K562 (cell line): ENCODE data around the gene RXYLT1. TPM values are rescaled to one million over a fixed set of nuclear protein-coding genes. Genes with fewer than 3 reads are reported as not detected.
A peak's percentile ranks its signal among the peaks of the same experiment; 100 is the strongest.

Experiments used
- ATAC-seq: fragments of 200-7000 bp; cut with Tn5 transposase; 3 replicates; pipeline ENCODE4 v1.9.1; 2020; ENCODE audit warnings: moderate library complexity
- BruUV-seq: library from RNA; stranded (reverse); fragments of 400-500 nt; replicated peaks from 2 replicates; lab custom pipeline; 2021; lab: Mats Ljungman, UMichigan
- CTCF ChIA-PET: fragments of 300-600 bp; formaldehyde crosslinking; extraction: SDS; loops from one replicate; lab custom pipeline; 2021; ENCODE audit warnings: low intra/inter-chr PET ratio; lab: Yijun Ruan, JAX
- POLR2A ChIA-PET: fragments of 300-600, 350-650 bp; sonication (Branson Sonifier 250); formaldehyde crosslinking; extraction: SDS; loops from one replicate; lab custom pipeline; 2021; ENCODE audit warnings: antibody characterized with exemption, inconsistent platforms; lab: Yijun Ruan, JAX
- DNase-seq, 4 experiments: peaks; one replicate each; pipeline versions ENCODE4 v3.0.0 to v3.0.0-alpha.2; 2011 to 2018; ENCODE audit warnings: low spot score in 3 of 4, mixed read lengths in 3 of 4; ENCODE audit errors: extremely low read depth in 1 of 4
- FAIRE-seq: peaks from 2 replicates; lab custom pipeline; 2011; peaks lifted over from hg19 to GRCh38; lab: Jason Lieb, UNC
- H2AFZ ChIP-seq: 2 replicates; pipeline ENCODE4 v1.6.0; 2011; ENCODE audit warnings: low read depth, low read length, control low read depth, inconsistent platforms
- H3K27ac ChIP-seq: fragments of 200-600 bp; 3 replicates; pipeline ENCODE4 v1.8.0; 2011; ENCODE audit warnings: low read depth, mild to moderate bottlenecking, control low read depth, inconsistent platforms, low read length, moderate library complexity, mixed read lengths; ENCODE audit errors: extremely low read depth
- H3K27me3 ChIP-seq, 2 experiments: fragments of 300-600 bp in 1 of 2; 2 replicates in 1 of 2; 3 replicates in 1 of 2; pipeline versions ENCODE4 v1.6.0 to v1.8.0; 2011; ENCODE audit warnings: inconsistent platforms in 2 of 2, low read length in 2 of 2, mild to moderate bottlenecking in 1 of 2, mixed read lengths in 1 of 2, moderate library complexity in 1 of 2; ENCODE audit not compliant: control insufficient read depth in 2 of 2, insufficient read depth in 2 of 2
- H3K36me3 ChIP-seq: fragments of 300-600 bp; 3 replicates; pipeline ENCODE4 v1.8.0; 2011; ENCODE audit warnings: mild to moderate bottlenecking, low read length, inconsistent platforms; ENCODE audit not compliant: control insufficient read depth, insufficient read depth
- H3K4me1 ChIP-seq, 2 experiments: fragments of 200-600 bp in 1 of 2; replicated peaks in 1 of 2; 2 replicates in 1 of 2; 3 replicates in 1 of 2; pipeline versions ENCODE4 v1.5.1 to v1.8.0; 2011; ENCODE audit warnings: inconsistent platforms in 2 of 2, low read length in 2 of 2, mild to moderate bottlenecking in 1 of 2, mixed read lengths in 1 of 2, moderate library complexity in 1 of 2; ENCODE audit not compliant: control insufficient read depth in 2 of 2, insufficient read depth in 2 of 2
- H3K4me2 ChIP-seq: 2 replicates; pipeline ENCODE4 v1.6.1; 2011; ENCODE audit warnings: low read length, control low read depth, inconsistent platforms, mixed read lengths; ENCODE audit not compliant: insufficient read depth
- H3K4me3 ChIP-seq: fragments of 200-600 bp; sonication (generic), shearing (Covaris generic); 2 replicates; pipeline ENCODE4 v1.5.1; 2016; ENCODE audit warnings: control low read depth, inconsistent platforms
- H3K79me2 ChIP-seq: fragments of 200-600 bp; 3 replicates; pipeline ENCODE4 v1.8.0; 2011; ENCODE audit warnings: low read length, inconsistent platforms; ENCODE audit not compliant: control insufficient read depth, insufficient read depth
- H3K9ac ChIP-seq, 2 experiments: 2 replicates each; pipeline versions ENCODE4 v1.6.0 to v1.6.1; 2011; ENCODE audit warnings: low read depth in 2 of 2, low read length in 2 of 2, control low read depth in 1 of 2, inconsistent platforms in 1 of 2, mild to moderate bottlenecking in 1 of 2, mixed read lengths in 1 of 2; ENCODE audit not compliant: insufficient read depth in 1 of 2
- H3K9me1 ChIP-seq: one replicate; pipeline ENCODE4 v1.6.0; 2011; ENCODE audit warnings: inconsistent platforms, mild to moderate bottlenecking, low read length, moderate library complexity; ENCODE audit not compliant: control insufficient read depth, insufficient read depth
- H3K9me3 ChIP-seq: replicated peaks from 2 replicates; pipeline ENCODE4 v1.5.1; 2011; ENCODE audit warnings: low read depth, low read length, inconsistent platforms; ENCODE audit not compliant: control insufficient read depth, insufficient read depth
- H4K20me1 ChIP-seq: replicated peaks from 2 replicates; pipeline ENCODE4 v1.6.1; 2011; ENCODE audit warnings: low read length, inconsistent platforms, mixed read lengths; ENCODE audit not compliant: control insufficient read depth, insufficient read depth
- RAD21 ChIP-seq, 2 experiments: fragments of 250-450 bp in 1 of 2; fragments of 450-650 bp in 1 of 2; sonication (Bioruptor Pico) in 1 of 2; formaldehyde crosslinking in 1 of 2; IDR thresholded peaks in 1 of 2; conservative IDR thresholded peaks in 1 of 2; 2 replicates each; pipeline versions ENCODE4 v1.4.0 to v1.8.0; 2020 to 2022; ENCODE audit warnings: mild to moderate bottlenecking in 2 of 2, moderate library complexity in 1 of 2
- REST ChIP-seq, 2 experiments: fragments of 450-650 bp; formaldehyde crosslinking in 1 of 2; IDR thresholded peaks; 2 replicates each; pipeline versions ENCODE4 v1.4.0 to v1.6.1; 2014 to 2020; ENCODE audit warnings: mild to moderate bottlenecking in 2 of 2, borderline replicate concordance in 1 of 2, low read depth in 1 of 2
- SLC30A9 ChIP-seq: fragments of 250-450 bp; sonication (Bioruptor Pico); IDR thresholded peaks from 2 replicates; pipeline ENCODE4 v1.8.0; 2022; ENCODE audit warnings: mild to moderate bottlenecking, moderate library complexity
- ZNF184 ChIP-seq: sonication (generic); formaldehyde crosslinking; IDR thresholded peaks from 2 replicates; pipeline ENCODE4 v1.5.0; 2020; ENCODE audit warnings: missing genetic modification reagents
- ZNF644 ChIP-seq: fragments of 200-800 bp; sonication (Bioruptor generic); IDR thresholded peaks from 2 replicates; pipeline ENCODE4 v1.6.1; 2016; ENCODE audit warnings: low read depth, missing genetic modification characterization, missing compliant biosample characterization
- WGBS: fragments of 100-300 bp; shearing (Covaris generic); methylation state at CpG from one replicate; pipeline ENCODE4 v1.1.6; 2016; ENCODE audit warnings: low coverage, mixed read lengths; ENCODE audit not compliant: insufficient coverage; ENCODE audit errors: missing lambda C conversion rate; 5-methylcytosine and 5-hydroxymethylcytosine counted together
- in situ Hi-C: fragments of 300-500 bp; cut with MboI; formaldehyde crosslinking; loops from 4 replicates; pipeline ENCODE4 v1.15.0; 2018; ENCODE audit warnings: inconsistent platforms, mixed read lengths
- intact Hi-C: fragments of 100-400 bp; cut with micrococcal nuclease; formaldehyde crosslinking; loops from 2 replicates; pipeline ENCODE4 v1.14.2; 2022
- polyA plus RNA-seq, 8 experiments: library from polyadenylated mRNA; depleted of rRNA in 4 of 8; stranded (reverse) in 5 of 8; unstranded in 3 of 8; fragments of >200 nt; fragmentation: Nextera tagmentation in 2 of 8; fragmentation: Illumina TruSeq in 1 of 8; extraction: Ambion mirVana in 2 of 8; extraction: Trizol in 1 of 8; gene quantifications; 2 replicates each; pipeline versions ENCODE4 v1.2.1 to v1.2.3, GENCODE V29; 2011 to 2014; ENCODE audit warnings: inconsistent platforms in 1 of 8, missing spikeins in 1 of 8
- total RNA-seq, 7 experiments: library from RNA; depleted of rRNA in 6 of 7; stranded (reverse); fragments of >200 nt in 6 of 7; fragmentation: Illumina TruSeq in 2 of 7; extraction: Trizol in 2 of 7; gene quantifications; 2 replicates each; pipeline versions ENCODE4 v1.2.1 to v1.2.3, GENCODE V29; 2011 to 2021; ENCODE audit warnings: low replicate concordance in 1 of 7
- TF ChIP-seq, protein P1 (sequence below): fragments of 450-650 bp; formaldehyde crosslinking; IDR thresholded peaks from 2 replicates; pipeline ENCODE4 v1.4.0; 2020; ENCODE audit warnings: mild to moderate bottlenecking, moderate library complexity
- TF ChIP-seq, protein P2 (sequence below): fragments of 250-450 bp; sonication (Bioruptor Pico); IDR thresholded peaks from 2 replicates; pipeline ENCODE4 v1.5.0; 2020; ENCODE audit warnings: mild to moderate bottlenecking

The RXYLT1 gene
- total and polyA plus RNA-seq, 9 of the 15 experiments (the other 6 are each of a cell fraction or from before 2014, with no cell fraction given) = 6.7 to 26.5 (median 20.9) TPM

DNA sequence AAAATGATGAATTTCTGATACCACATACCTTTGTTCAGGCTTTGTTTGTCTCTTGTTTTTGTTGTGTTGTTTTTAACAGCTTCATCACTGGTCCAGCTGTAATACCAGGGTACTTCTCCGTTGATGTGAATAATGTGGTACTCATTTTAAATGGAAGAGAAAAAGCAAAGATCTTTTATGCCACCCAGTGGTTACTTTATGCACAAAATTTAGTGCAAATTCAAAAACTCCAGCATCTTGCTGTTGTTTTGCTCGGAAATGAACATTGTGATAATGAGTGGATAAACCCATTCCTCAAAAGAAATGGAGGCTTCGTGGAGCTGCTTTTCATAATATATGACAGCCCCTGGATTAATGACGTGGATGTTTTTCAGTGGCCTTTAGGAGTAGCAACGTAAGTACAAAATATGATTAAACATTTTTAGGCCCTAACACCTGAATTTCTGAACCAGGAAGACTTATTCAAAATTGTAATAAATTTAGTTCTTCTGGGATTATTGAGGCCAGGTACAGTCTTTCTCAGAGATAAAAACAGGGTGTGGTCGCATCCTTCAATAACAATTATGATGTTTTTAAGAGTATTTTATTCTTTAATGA lies 22.4 kb downstream of the RXYLT1 start:
- Histone ChIP-seq H2AFZ (no peak overlapping the region), H3K9me3 (no peaks in the 10 kb centered on the region), H3K9me1 (no peaks in the 10 kb centered on the region), H3K27me3 (no peaks in the 10 kb centered on the region), H3K4me3 (no peak overlapping the region), H3K79me2 (no peaks in the 10 kb centered on the region), H3K36me3 (peaks cover 18% of the 10 kb centered on the region; the same call in 2 of the 3 replicates), H3K27ac (no peak overlapping the region), H4K20me1 (no peaks in the 10 kb centered on the region), H3K4me1 (no peaks in the 10 kb centered on the region), H3K4me2 (no peak overlapping the region), H3K9ac (no peak overlapping the region)
- in situ Hi-C loops (loop anchor here (5.0 to 25.0 kb wide), 2 partner anchors 115 to 390 kb away; no protein-coding TSS in a partner anchor), intact Hi-C loops (loop anchor here (1.0 to 2.0 kb wide), 2 partner anchors 381 to 699 kb away; no protein-coding TSS in a partner anchor)
- 67% methylated on average over 6 of the region's 6 CpGs for WGBS
- no peak for FAIRE-seq
- peak in 2 of 4 experiments; percentile 9 to 14 for DNase-seq
- CTCF ChIA-PET = interaction anchor here (0.7 to 1.3 kb wide), 4 partner anchors 381 to 699 kb away, joined by 3 to 6 read pairs (median 4); no protein-coding TSS in a partner anchor
- BruUV-seq = no TSS peak
- ATAC-seq = no peak
- POLR2A ChIA-PET = no interaction called here
- TF ChIP-seq ZNF184 = no peak
- TF ChIP-seq ZNF644 (tag) = no peak
- TF ChIP-seq, protein P1, sequence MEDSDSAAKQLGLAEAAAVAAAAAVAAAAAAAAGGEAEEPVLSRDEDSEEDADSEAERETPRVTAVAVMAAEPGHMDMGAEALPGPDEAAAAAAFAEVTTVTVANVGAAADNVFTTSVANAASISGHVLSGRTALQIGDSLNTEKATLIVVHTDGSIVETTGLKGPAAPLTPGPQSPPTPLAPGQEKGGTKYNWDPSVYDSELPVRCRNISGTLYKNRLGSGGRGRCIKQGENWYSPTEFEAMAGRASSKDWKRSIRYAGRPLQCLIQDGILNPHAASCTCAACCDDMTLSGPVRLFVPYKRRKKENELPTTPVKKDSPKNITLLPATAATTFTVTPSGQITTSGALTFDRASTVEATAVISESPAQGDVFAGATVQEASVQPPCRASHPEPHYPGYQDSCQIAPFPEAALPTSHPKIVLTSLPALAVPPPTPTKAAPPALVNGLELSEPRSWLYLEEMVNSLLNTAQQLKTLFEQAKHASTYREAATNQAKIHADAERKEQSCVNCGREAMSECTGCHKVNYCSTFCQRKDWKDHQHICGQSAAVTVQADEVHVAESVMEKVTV (CRISPR knock-in tag) = peak; percentile 52; the same call in 1 of the 2 replicates
- TF ChIP-seq, protein P2, sequence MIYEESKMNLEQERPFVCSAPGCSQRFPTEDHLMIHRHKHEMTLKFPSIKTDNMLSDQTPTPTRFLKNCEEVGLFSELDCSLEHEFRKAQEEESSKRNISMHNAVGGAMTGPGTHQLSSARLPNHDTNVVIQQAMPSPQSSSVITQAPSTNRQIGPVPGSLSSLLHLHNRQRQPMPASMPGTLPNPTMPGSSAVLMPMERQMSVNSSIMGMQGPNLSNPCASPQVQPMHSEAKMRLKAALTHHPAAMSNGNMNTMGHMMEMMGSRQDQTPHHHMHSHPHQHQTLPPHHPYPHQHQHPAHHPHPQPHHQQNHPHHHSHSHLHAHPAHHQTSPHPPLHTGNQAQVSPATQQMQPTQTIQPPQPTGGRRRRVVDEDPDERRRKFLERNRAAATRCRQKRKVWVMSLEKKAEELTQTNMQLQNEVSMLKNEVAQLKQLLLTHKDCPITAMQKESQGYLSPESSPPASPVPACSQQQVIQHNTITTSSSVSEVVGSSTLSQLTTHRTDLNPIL = no peak
- peak; percentile 61 to 63 for TF ChIP-seq RAD21 (CRISPR knock-in tag; conservative IDR thresholded peaks at IDR 0.05 in 1 of 2, IDR thresholded peaks at IDR 0.05 in 1 of 2)
- no peak for TF ChIP-seq SLC30A9 (CRISPR knock-in tag)
- peak; percentile 36; the same call in 1 of the 2 replicates for TF ChIP-seq REST (IDR thresholded peaks at IDR 0.05; ENCODE audit: borderline replicate concordance)
- TF ChIP-seq REST (CRISPR knock-in tag; IDR thresholded peaks at IDR 0.05; ENCODE audit: low read depth) = no peak
